HPDE6-E6E7 (cell line): ENCODE results near the gene CCNG2.

Source experiments
- DNase-seq: peaks from one replicate; pipeline ENCODE4 v3.0.0; 2011; ENCODE audit warnings: missing footprints; ENCODE audit errors: extremely low spot score

Gene CCNG2

DNA sequence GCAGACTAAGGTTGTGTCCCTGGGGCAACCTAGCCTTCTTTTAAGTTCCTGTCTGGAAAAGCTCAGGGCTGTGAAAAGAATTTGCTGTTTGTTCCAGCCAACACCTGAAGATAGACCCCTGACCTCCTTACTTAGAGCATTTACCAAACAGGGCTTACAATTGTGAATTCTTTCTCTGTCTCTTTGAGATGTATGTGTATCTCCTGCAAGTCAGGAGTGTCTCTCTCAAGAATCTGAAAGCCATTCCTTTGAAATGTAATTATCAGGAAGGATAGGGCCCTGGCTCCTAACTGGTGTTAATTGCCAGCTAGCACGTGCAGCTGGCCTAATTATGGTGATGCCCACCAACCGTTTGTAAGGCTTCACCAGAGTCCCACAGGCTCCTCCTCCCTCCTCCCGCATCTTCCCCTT, 18.2 kb downstream of the CCNG2 start:
- DNase-seq, result no peak

DNA sequence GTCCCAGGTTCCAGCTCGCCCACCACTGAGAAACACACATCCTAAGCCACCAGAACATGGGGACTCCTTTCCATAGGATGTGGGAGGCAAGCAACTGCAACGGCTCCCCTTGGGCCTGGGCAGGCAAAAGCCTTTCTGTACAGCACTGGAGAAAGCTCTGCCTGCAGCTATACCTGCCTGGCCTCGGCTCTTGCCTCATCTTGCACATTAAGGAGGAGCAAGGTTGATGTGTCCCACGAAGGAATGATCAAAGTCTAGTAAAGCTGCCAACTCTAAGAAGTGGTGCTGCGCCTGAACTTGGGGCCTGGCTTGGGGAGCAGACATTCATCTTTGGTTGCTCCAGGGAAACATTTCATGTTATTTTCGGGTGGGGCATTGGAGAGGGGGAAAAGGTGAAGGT, 19.6 kb downstream of the CCNG2 start:
- no peak for DNase-seq

DNA sequence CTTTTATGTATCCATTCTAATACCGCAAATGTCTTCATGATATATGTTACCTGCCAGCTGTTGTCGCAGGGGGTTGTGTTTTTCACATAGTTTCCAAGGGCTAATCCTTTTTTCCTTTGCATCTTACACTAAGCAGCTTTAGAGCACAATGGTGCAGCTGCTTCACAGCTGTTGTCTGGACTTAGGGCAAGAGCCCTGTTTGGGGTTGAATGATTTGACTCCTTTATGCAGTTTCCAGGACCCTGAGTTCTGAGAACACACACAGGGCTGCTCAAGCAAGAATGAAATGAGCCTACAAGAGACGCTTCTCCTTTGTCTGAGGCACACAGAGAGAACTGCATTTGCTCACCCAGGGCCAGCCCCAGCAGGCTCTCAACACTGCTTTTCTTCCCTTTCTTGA, 20.2 kb downstream of the CCNG2 start:
- DNase-seq, result no peak

DNA sequence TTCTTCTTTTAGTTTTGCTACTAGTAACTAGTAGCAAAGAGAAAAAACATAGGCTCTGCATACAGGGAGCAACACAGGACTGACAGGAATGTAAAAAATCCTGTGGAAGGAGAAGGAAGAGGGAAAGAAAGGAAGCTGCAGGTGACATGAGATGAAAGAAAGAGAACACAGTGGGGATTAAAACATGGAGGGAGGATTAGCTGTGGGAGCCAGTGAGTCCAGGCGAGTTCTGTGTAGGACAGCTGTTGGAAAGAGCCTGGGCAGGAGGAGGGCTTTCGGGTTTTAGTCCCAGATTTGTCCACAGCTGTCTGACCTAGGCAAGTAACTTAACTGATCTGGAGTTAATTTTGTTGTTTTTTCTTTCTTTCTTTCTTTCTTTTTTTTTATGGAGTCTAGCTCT, 21.6 kb downstream of the CCNG2 start:
- no peak for DNase-seq

DNA sequence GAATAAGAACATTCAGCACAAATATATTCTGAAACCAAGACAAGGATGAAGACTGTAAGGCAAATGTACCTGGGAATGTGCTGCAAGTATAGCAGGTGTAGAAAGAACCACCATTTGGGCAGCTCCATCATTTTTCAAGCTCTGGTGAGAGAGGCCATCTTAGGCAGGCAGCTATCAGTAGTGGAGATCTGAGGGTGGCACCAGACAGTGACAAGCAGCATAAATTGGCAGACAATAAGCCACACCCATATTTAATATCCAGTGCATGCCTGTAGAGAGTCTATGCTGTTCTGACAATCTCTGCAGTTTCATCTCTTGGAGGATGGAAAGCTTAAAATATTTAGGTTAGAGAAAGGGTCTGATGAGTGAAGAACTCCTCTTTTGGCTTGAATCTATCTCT, 22.5 kb downstream of the CCNG2 start:
- no peak for DNase-seq

DNA sequence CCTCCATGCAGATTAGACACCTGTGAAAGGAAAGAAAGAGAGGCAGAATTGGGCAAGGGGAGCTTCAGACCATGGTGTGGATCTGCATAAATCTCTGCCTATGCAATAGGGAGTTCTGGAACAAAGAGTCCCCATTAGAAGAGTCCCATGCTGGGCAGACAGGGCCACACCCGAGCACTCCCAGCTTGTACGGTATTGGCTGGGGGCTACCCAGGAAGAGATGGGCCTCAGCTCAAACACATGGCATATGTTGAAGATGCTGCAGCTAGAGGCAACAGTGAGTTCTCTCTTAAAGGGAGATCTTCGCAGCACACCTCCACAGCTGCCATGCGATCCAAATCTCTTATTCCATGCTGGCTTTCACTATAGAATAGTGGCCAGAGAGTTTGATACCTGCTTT, 24.7 kb downstream of the CCNG2 start:
- DNase-seq, result no peak

DNA sequence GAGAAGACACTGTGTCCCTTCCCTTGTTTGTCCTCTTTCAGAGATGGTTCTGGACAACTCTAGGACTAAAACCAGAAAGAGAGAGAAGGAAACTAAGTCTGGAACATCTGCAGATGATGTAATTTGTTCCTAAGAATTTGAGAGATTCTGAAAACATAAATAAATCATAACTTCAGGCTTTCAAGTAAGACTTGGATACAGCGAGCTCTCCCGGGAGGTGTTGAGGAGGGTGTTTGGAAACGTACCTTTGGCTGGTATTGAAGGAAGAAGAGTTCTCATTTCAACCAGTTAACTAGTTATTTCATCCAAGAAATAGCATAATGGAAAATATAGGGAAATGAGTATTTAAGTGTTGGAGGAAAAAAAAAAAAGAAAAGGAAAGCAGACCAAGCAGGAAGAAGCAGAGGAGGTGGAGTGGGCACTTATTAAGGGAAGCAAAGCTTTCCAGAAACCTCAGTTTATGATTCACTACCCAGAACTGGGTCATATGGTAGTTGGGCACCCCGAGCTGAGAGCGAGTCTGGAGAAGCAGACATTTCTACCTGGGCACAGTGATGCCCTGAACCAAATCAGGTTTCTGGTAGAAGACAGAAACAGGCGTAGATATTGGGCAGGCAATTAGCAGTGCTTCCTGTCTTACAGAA, 26.9 kb downstream of the CCNG2 start:
- DNase-seq, result no peak

DNA sequence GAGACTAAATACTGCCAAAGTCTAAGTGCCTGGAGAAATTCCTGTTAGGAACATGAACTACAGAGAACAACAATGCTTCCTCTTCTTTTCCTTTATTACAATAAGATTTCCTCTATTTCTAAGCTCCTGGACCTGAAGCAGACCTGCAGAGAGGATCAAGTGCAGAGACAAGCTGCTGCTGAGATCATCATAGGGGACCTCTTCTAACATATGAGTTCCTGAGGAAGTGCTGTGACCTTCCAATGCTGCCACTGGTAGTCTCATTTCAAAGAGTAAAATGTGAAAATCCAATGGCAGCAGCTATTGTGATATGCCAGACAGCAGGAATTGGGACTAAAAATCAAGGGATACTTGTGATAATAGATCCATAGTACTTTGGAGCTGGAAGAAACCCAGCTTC, 28.0 kb downstream of the CCNG2 start:
- no peak for DNase-seq

DNA sequence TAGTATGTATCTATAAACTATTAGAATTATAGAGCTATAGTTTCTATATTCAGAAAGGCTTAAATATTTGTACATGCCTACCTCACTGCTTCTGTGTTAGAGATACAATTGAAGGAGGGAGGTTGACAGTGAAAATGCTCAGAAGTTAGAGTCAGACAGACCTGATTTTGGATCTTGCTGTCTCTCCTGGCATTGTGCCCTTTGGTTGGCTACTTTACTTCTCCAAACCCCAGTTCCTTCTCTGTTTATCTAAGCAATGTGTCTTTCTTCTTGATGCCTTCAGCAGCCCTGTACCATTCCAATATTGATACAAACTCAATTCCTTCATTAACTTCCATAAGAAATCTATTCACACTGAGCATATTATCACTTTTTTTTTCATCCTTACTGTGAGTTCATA, 28.7 kb downstream of the CCNG2 start:
- no peak for DNase-seq

DNA sequence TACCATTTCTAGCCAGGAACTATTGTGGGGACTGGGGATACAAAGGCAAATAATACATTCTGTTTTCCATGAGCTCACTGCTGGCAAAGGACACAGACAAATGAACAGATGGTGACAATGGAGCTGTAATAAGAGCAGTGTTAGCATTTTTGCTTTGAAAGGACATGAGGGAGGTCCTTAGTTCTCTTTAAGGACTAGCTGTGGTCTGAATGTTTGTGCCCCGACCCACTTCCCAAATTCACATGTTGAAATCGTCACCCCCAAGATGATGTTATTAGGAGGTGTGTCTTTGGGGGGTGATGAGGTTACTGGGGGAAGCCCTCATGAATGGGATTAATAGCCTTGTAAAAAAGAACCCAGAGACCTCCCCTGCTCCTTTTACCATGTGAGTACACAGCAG, 30.3 kb downstream of the CCNG2 start:
- no peak for DNase-seq

DNA sequence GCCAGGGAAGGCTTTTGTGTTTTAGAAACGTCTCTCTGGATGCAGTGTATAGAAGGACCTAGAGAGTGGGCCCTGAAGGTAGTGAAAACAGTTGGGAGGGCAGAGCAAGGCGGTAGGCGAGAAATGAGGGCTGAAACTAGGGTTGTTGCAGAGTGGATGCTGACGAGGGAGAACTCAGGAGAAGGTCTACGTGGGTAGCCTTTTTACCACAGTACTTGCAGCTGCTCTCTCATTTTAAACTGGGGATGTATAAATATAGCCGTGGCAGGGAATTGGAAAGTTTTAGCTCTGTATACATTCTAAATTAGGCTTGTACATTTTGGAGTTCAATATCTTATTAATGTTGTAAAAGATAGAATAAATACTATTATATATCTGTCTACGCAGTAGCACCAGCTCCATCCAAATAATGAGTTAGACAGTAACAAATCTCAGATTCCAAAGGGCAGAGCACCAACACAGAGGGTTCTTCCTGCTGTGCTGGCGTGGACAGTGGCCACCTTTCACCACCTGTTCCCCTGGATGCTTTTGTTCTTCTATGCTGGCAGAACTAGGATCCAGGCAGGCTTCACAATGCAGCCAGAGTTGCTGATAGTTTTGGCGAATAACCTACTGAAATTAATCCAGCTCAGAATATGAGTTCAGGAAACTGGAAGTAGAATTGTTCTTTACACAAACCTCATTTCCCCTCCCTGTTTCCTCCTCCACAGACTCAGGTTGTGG, 31.7 kb downstream of the CCNG2 start:
- no peak for DNase-seq

DNA sequence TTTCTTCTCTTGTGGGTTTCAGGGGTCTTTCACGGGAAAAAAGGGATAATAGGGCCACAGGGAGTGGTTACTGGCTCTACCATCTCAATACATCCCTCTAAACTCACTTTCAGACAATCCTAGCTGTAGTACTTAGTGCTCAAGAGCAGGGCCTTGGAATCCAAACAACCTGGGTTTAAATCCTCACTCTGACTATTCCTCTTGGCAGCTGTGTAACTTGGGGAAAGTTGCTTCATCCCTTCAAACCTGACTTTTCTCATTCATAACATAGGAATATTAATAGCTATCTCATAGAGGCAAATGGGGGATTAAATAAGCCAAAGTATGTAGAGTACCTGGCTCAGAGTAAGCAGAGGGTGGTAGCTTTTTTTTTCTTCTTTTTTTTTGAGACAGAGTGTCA, 32.4 kb downstream of the CCNG2 start:
- DNase-seq, result no peak

DNA sequence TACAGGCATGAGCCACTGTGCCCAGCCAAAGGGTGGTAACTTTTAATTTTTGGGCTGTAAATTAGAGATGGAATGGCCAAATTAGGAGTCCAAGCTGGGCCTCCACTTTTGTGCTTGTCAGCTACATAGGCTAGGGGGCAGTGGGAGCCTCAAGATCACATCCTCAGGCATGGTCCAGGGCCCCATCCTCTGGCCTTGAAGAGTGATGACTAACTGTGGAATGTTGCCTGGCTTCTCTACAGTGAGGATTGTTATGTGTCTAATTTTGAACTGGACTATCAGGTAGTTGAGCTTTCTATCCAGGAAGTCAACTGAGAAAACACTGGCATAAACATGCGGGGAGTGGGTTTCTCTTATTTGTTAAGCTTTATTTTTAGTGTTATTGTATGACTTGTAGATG, 33.0 kb downstream of the CCNG2 start:
- DNase-seq, result peak; percentile 83

DNA sequence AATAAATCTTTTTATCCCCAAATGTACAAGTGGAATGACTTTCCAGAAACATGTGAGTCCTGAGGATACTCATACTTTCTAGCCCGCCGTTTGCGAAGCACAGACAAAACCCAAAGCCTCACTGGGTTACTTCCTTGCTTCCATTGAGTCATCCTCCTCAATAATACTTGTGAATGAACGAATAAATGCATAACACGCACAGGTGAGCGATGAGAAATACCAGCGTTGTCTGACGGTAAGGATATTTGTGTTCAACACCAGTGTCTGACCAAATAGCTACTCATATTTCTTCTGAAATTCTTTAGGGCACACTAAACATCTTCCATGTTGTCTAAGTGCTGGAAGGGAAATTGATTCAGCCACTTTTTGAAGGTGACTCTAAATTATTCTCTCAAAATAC, 36.0 kb downstream of the CCNG2 start:
- peak; percentile 31 for DNase-seq

DNA sequence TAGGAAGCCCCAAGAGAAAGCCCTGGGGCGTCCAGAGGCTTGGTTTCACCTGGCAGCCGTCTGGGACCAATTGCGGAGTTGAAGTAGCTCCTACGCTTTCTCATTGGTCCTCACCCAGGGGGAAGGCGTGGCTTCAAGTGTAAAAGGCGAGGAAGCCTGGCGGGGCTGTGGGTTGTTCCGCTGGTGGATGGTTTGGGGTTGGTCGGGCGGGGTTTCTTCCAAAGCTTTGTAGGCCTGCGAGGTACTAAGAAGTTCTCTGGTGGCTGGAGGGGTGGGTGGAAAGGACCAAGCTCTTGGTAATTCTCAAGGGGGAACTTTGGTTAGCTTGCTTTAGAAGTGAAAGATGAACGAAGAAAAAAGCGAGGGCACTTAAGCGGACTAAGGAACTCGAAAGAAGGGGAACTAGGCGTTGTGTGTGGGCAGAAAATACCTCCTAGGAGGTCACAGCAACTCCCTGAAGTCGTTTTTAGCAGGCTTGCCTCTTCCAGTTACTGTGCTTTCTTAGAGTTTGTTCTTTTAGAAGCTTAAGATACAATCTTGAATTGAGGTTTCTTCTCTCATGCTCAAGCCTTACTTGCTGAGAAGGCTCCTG, 36.6 kb downstream of the CCNG2 start:
- DNase-seq, result no peak

DNA sequence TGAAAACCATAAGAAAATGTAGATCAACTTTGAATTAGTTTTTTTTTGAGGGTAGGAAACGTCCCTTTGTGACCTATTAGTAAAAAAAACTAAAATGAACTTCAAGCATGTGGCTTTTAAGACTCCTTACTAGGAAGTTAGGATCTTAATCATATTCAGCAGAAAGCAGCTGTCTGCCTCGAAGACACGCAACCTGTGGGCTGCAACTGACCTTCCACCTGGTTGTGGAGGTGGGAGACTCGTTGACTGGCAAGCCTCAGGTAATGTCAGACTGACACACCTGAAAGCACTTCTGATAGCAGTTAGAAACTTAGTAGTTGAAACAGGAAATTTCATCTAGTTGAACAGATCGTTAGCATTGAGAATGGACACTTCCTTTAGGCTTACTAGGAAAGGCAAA, 37.4 kb downstream of the CCNG2 start:
- no peak for DNase-seq

DNA sequence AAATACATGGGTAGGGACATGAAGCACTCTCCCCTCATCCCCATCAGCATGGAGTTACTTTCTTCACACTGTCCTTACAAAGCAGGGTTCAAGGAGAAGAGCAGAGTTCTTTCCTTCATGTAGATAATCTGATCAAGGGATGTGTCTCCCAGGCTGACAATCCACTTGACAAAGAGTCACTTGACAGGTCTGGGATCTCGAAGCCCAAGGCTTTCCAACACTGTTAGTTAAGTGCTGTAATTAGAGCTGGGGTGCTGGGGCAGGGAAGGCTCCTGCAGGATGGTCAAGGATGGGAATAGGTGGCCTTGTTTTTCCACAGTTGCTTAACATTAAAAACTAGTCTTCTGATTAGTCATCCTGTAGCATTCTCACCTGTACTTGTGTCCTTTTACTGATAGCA, 38.0 kb downstream of the CCNG2 start:
- no peak for DNase-seq

DNA sequence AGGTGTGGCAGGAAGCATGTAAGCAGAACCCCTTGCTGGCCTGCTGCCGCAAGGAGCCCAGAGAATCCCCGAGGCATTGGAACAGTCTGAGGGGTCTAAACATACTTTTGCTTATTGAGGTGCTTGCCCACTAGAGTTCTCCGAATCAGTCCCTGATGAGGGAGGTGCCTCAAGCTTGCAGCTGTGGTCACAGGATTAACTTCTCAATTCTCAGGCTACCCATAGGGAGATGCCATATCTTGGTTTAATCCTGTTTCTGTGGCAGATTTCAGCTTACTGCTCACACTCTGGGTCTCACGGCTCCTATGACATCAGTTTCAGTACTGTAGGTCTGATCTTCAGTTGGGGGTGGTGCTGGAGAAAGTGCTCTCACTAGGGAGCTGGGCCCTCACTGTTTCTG, 39.9 kb downstream of the CCNG2 start:
- no peak for DNase-seq

DNA sequence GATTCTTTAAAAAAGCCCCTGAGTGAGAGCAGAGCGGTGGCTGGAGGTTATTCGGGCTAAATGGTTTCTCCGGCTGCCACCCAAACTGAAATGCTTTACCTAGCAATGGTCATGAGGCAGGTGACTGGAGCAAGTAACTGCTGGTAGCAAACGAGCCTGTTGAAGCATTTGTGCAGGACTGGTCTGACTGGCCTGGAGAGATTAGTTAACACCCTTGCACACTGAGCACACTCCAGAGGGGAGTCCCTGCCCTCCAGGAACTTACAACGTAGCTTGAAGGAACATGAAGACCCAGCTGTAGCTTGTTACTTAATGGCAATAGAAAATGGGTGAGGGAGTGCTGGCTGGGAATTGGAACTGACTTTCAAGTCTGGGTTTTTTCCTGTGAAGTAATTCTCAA, 40.4 kb downstream of the CCNG2 start:
- DNase-seq, result no peak

DNA sequence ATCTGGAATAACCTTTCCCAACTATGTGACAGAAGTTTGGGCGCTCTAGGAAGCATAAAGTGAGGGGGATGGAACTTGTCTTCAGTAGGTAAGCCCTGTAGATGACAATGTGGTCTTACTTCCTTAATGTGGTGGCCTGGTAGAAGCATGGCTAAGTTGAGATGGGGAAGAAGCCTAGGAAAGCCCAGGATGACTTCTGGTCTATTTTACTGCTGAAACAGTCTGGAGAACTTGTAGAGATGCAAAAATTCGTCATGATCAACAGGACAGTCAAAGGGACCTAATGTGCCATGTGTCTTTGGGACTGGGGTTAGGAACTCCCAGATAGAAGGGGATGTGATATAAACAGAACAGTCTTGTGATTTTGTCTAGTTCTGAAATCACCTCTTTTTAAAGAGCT, 40.8 kb downstream of the CCNG2 start:
- DNase-seq, result no peak

DNA sequence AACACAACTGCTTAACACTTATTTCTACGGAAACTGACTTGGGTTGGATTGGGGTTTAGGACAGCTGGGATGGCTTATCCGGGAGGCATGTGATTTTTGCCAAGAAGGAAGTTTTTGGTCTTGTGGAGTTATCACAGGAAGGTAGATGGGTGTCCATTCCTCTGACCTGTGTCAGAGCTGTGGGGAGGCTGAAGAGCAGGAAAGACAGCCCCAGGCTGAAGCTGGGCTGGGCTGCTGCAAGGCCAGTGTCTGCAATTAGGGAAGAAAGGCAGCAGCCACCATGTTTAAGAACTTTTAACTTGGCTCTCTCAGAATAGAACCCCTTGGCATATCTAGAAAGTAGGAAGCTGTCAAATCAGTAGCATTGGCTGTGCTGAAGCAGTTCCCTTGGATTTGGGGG, 42.3 kb downstream of the CCNG2 start:
- no peak for DNase-seq

DNA sequence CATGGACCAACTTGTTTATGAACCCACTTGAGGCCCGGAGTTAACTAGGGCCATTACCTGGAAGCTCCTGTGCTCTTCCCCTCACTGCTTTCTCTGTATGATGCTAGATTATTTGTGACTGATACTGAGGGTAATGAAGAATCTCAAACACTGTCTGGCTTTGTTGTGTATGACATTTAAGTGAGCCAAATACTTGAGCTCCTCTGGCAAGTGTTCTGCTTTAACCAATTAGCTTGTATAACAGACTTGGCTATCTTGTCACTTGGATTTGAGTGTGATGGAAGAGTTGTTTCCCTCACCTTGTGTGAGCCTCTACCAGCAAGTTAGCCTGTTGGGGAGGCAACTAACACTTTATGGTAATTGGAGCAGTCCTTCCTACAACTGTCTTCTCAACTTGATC, 42.7 kb downstream of the CCNG2 start:
- no peak for DNase-seq

DNA sequence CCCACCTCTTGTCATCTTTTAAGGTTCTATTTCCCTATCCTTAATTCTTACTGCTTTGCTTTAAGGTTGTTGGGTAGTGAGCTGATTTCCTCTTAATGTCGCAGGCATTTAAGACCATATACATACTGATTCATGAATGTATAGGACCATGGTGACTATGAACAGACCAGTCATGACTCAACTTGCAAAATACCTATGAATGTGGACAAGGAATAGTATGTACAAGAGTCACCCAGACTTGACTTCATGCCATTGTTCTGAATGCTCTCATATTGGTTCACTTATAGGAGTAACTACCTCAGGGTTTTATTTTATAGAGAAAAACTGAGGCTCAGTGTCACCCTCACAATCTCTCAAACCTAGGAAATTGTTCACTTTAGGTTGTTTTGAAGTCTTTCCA, 44.3 kb downstream of the CCNG2 start:
- peak; percentile 43 for DNase-seq

DNA sequence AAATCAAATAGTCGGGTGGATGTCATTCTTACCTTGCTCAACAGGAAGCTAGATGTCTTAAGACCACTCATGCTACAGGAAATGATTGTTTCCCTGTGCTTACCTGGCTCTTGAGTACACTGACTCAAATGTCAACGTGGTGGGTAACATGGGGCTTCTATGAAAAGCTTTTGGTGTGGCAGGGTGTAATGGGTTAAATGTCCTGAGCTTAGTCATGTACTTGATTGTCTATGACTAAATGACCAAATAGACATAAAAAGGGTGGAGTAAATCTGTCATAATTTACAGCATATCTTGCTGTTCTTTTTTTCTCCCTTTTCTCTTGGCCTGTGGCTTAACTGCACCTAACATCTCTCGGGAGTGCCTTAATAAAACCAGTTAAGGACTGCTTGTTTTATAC, 44.9 kb downstream of the CCNG2 start:
- DNase-seq, result peak; percentile 20
